ENCODE results near the gene CD276. TPM values are rescaled to one million over a fixed set of nuclear protein-coding genes. Genes with fewer than 3 reads are reported as not detected.

CD276 gene
- polyA plus RNA-seq, 1 donor from 2014 or later: 70.4 TPM

GRCh38 chr15:73679180-73679579 lies 5.0 kb upstream of the CD276 start:
- Histone ChIP-seq H3K9me2 (ENCODE audit: insufficient read depth, low read length) (no peaks in the 10 kb centered on the region), H2AFZ (ENCODE audit: low read depth, low read length) (no peak overlapping the region)

GRCh38 chr15:73679964-73680363 lies 4.2 kb upstream of the CD276 start:
- no peaks in the 10 kb centered on the region for H3K9me3 ChIP-seq (ENCODE audit: low read length)
- TF ChIP-seq POLR2AphosphoS5 (IDR thresholded peaks at IDR 0.05) (no peak), REST (IDR thresholded peaks at IDR 0.05; ENCODE audit: borderline replicate concordance) (no peak), EZH2 (IDR thresholded peaks at IDR 0.05; ENCODE audit: borderline replicate concordance, insufficient read depth, low read length, poor library complexity, severe bottlenecking) (no peak), SMC3 (conservative IDR thresholded peaks at IDR 0.05; ENCODE audit: poor library complexity) (no peak), MXI1 (conservative IDR thresholded peaks at IDR 0.05; ENCODE audit: poor library complexity, severe bottlenecking) (no peak), CTCF (IDR thresholded peaks at IDR 0.05; ENCODE audit: poor library complexity, severe bottlenecking) (no peak)
- H3K79me2 ChIP-seq (replicated peaks; ENCODE audit: insufficient read depth, low read length): peaks cover 4% of the 10 kb centered on the region
- H3K27ac ChIP-seq (ENCODE audit: low read length): no peak overlapping the region
- H3F3A ChIP-seq (ENCODE audit: insufficient read depth, low read length, poor library complexity, severe bottlenecking): no peaks in the 10 kb centered on the region
- no peak overlapping the region for H3K4me3 ChIP-seq (ENCODE audit: low read length)
- no peaks in the 10 kb centered on the region for H3K36me3 ChIP-seq (ENCODE audit: insufficient read depth, low read length)
- H3K27me3 ChIP-seq (ENCODE audit: insufficient read depth, low read depth, low read length): no peaks in the 10 kb centered on the region
- no peaks in the 10 kb centered on the region for H3K9me2 ChIP-seq (ENCODE audit: insufficient read depth, low read length)
- no peak overlapping the region for H2AFZ ChIP-seq (ENCODE audit: low read depth, low read length)
- H3K9ac ChIP-seq (ENCODE audit: low read length): no peak overlapping the region
- H4K20me1 ChIP-seq (ENCODE audit: insufficient read depth): no peaks in the 10 kb centered on the region
- no peak overlapping the region for H3K4me2 ChIP-seq (ENCODE audit: low read length)

More at GRCh38 chr15:73679180-73679579, 5.0 kb upstream of the CD276 start:
- no peaks in the 10 kb centered on the region for H3K79me2 ChIP-seq (replicated peaks; ENCODE audit: insufficient read depth, low read length)
- TF ChIP-seq RAD21 (conservative IDR thresholded peaks at IDR 0.05) (no peak), TAF1 (IDR thresholded peaks at IDR 0.05; ENCODE audit: low read depth) (no peak), CTCF (IDR thresholded peaks at IDR 0.05; ENCODE audit: poor library complexity, severe bottlenecking) (no peak), EP300 (conservative IDR thresholded peaks at IDR 0.05; ENCODE audit: poor library complexity, severe bottlenecking) (no peak), EZH2 (IDR thresholded peaks at IDR 0.05; ENCODE audit: borderline replicate concordance, insufficient read depth, low read length, poor library complexity, severe bottlenecking) (no peak), MXI1 (conservative IDR thresholded peaks at IDR 0.05; ENCODE audit: poor library complexity, severe bottlenecking) (no peak), SMC3 (conservative IDR thresholded peaks at IDR 0.05; ENCODE audit: poor library complexity) (no peak), POLR2AphosphoS5 (IDR thresholded peaks at IDR 0.05) (no peak), REST (IDR thresholded peaks at IDR 0.05; ENCODE audit: borderline replicate concordance) (no peak)
- no peaks in the 10 kb centered on the region for H3K36me3 ChIP-seq (ENCODE audit: insufficient read depth, low read length)
- no peaks in the 10 kb centered on the region for H3K27me3 ChIP-seq (ENCODE audit: insufficient read depth, low read depth, low read length)
- H3F3A ChIP-seq (ENCODE audit: insufficient read depth, low read length, poor library complexity, severe bottlenecking): no peaks in the 10 kb centered on the region
- no peak overlapping the region for H3K9ac ChIP-seq (ENCODE audit: low read length)
- H4K20me1 ChIP-seq (ENCODE audit: insufficient read depth): no peaks in the 10 kb centered on the region
- H3K4me3 ChIP-seq (ENCODE audit: low read length): no peak overlapping the region
- H3K4me2 ChIP-seq (ENCODE audit: low read length): no peak overlapping the region
- H3K9me3 ChIP-seq (ENCODE audit: low read length): no peaks in the 10 kb centered on the region
- no peak overlapping the region for H3K27ac ChIP-seq (ENCODE audit: low read length)
